ENCODE results near the gene DGLUCY. TPM values are rescaled to one million over a fixed set of nuclear protein-coding genes. Genes with fewer than 3 reads are reported as not detected.

The DGLUCY gene
- total and polyA plus RNA-seq, 2 donors (not counting 1 experiment from before 2014, with no cell fraction given): 91.5 to 103 TPM

DNA sequence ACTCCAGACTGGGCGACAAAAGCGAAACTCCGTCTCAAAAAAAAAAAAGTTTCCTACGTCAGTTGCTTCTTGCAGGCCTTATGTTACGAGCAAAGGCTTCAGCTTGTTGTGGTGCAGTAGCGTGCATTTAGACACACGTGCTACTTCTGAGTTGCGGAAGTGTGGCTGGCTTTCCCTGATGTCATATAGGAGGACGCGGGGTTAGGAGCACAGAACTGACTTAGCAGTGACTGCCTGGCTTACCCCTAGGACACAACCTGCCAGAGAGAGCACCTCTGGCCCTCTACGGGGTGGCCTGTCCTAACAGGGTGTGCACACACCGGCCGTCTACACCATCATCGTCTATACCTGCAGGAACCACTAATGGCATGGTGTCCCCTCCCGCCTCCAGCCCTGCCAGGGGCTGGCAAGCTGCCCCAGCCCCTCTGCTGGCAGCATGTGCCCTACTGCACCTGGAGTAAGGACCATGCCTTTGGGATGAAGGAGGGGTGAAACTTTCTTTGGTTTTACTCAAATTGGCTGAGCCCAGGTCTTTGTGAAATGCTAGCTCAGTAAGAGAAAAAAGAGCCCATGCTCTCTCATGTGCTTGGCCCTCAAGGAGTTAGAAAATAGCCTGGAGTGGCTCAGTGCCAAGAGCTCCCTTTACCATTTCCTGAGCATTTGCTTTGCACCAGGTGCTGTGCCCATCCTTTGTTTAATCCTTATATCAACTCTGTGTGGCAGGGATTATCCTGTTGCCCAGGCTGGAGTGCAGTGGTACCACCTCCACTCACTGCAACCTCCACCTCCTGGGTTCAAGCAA is 132.4 kb downstream of the DGLUCY start:
- Mint-ChIP-seq H3K27me3 (no peaks in the 10 kb centered on the region), H3K4me3 (no peak overlapping the region), H3K27ac (peak overlapping the region; percentile 39), H3K4me1 (peaks cover 70% of the 10 kb centered on the region), H3K9me3 (ENCODE audit: insufficient read depth) (no peaks in the 10 kb centered on the region)
- Histone ChIP-seq H3K4me3 (ENCODE audit: control extremely low read depth in 1 of 5, extremely low read depth in 1 of 5, insufficient read depth in 1 of 5, low read depth in 2 of 5, low read length in 4 of 5) (no peak overlapping the region), H3K27ac (ENCODE audit: low read length in 2 of 2) (no peak overlapping the region), H3K27me3 (replicated peaks in 1 of 4; ENCODE audit: control extremely low read depth in 1 of 4, control insufficient read depth in 3 of 4, insufficient read depth in 4 of 4, low read length in 3 of 4) (no peaks in the 10 kb centered on the region), H4K20me1 (ENCODE audit: control insufficient read depth, insufficient read depth, low read length, poor library complexity, severe bottlenecking) (no peaks in the 10 kb centered on the region), H3K9me3 (ENCODE audit: control extremely low read depth in 1 of 3, control insufficient read depth in 2 of 3, insufficient read depth in 1 of 3, low read length in 2 of 3) (no peaks in the 10 kb centered on the region), H3K9ac (ENCODE audit: low read length) (no peak overlapping the region), H3K4me2 (replicated peaks; ENCODE audit: low read depth, low read length, poor library complexity, severe bottlenecking) (no peak overlapping the region), H3K79me2 (ENCODE audit: control insufficient read depth, insufficient read depth, low read length) (peaks cover 8% of the 10 kb centered on the region), H2AFZ (ENCODE audit: insufficient read depth, low read depth, low read length, poor library complexity, severe bottlenecking) (no peak overlapping the region), H3K36me3 (replicated peaks in 1 of 2; ENCODE audit: control extremely low read depth in 1 of 2, control insufficient read depth in 1 of 2, extremely low read depth in 1 of 2, insufficient read depth in 2 of 2, low read length in 1 of 2) (no peaks in the 10 kb centered on the region), H3K4me1 (ENCODE audit: control insufficient read depth in 2 of 2, insufficient read depth in 2 of 2, low read length in 2 of 2) (peaks cover 58 to 65% of the 10 kb centered on the region in 2 donors)
- ChIA-PET POLR2A (interaction anchor here (0.5 to 0.6 kb wide), 2 partner anchors 122 to 238 kb away, joined by 6 read pairs; no protein-coding TSS in a partner anchor), CTCF (interaction anchor here (0.7 to 1.7 kb wide), 4 partner anchors 40 to 609 kb away, joined by 3 to 6 read pairs (median 4); no protein-coding TSS in a partner anchor)
- ATAC-seq (ENCODE audit: low read depth) (no peak), DNase-seq (no peak)
- no peak for TF ChIP-seq EZH2 (IDR thresholded peaks at IDR 0.05; ENCODE audit: borderline replicate concordance, insufficient read depth, low read depth, low read length, poor library complexity, severe bottlenecking)
- TF ChIP-seq, protein P1, sequence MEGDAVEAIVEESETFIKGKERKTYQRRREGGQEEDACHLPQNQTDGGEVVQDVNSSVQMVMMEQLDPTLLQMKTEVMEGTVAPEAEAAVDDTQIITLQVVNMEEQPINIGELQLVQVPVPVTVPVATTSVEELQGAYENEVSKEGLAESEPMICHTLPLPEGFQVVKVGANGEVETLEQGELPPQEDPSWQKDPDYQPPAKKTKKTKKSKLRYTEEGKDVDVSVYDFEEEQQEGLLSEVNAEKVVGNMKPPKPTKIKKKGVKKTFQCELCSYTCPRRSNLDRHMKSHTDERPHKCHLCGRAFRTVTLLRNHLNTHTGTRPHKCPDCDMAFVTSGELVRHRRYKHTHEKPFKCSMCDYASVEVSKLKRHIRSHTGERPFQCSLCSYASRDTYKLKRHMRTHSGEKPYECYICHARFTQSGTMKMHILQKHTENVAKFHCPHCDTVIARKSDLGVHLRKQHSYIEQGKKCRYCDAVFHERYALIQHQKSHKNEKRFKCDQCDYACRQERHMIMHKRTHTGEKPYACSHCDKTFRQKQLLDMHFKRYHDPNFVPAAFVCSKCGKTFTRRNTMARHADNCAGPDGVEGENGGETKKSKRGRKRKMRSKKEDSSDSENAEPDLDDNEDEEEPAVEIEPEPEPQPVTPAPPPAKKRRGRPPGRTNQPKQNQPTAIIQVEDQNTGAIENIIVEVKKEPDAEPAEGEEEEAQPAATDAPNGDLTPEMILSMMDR (IDR thresholded peaks at IDR 0.05): no peak
- intact Hi-C loops (cut with micrococcal nuclease): loop anchor here (10.0 kb wide), 1 partner anchor 231 kb away; no protein-coding TSS in a partner anchor
- 91% methylated on average over 15 of the region's 15 CpGs for WGBS (ENCODE audit: insufficient coverage)
